Fibroblast of peridontal ligament (primary cell): ENCODE results near the gene ONECUT3.
"Not testable (repeated sequence)": the region's sequence is repeated elsewhere in the genome, so short reads cannot be mapped to it uniquely, and the experiment has no call there.

Experiments used
- DNase-seq: peaks from one replicate; pipeline ENCODE4 v3.0.0-alpha.2; 2010; ENCODE audit errors: extremely low read depth

Gene ONECUT3

GRCh38 chr19:1755467-1756171 is 2.3 kb downstream of the ONECUT3 start:
- no peak for DNase-seq

GRCh38 chr19:1756264-1756663 is 3.0 kb downstream of the ONECUT3 start:
- DNase-seq, result no peak

DNA sequence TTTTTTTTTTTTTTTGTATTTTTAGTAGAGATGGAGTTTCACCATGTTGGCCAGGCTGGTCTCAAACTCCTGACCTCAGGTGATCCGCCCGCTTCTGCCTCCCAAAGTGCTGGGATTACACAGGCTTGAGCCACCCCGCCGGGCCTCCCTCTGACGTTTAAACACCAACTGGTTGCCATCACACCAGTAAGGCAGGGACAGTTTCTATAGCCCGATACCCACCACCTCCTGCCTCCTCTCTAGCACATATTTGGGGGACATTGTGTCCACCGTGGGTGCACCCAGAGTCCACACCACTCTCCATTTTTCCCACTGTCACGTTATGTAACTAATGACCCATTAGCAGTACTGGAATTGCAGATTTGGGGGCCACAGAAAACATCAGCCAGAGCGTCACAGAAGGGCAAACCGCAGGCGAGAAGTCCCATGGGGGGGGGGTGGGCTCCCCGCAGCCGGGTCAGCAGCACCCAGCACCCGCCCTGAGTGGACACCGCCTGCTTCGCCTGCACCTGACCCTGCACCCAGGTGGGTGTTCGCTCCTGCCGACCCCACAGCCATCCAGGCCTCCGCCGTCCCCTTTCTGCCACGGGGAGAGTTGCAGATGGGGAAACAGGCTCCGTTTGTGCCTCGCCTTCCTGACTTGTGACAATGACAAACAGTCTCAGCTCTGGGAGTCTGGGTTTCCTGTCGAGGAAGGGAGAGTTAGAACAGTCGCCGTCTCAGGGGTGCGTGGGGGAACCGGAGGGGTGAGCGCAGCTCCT is 3.6 kb downstream of the ONECUT3 start:
- DNase-seq, result no peak

DNA sequence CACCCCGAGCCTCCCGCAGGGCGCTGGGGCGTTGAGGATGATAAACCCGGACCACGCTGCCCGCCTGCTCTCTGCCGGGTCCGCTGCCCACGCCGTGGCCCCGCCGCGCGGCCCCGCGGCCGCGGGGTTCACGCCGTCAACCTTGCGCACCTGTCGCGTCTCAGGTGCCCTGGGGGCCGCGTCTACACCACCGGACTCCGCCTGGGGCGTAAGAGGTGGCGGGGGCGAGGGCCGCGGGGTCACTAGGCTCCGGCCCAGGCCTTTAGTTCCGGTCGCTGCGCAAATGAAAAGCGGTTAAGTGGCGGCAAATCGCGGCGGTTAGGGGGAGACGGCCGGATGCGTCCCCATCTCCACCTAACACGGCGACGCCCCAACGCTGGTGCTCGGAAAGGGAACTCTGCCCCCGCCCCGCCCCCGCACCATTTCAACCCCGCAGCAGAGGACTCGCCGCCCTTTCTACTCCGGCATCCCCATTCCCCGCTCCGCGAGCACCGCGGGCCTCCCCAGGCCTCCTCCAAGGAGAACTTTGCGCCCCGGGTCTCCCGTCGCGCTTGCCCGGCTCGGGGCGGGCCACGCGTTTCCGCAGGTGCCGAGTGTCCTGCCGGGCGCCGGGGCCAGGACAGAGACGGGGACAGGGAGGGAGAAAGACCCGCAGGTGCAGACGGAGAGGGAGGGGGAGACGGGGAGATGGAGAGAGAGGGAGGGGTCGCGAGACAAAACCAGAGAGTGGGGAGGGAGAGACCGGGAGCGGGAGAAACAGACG is 4.3 kb downstream of the ONECUT3 start:
- no peak for DNase-seq

DNA sequence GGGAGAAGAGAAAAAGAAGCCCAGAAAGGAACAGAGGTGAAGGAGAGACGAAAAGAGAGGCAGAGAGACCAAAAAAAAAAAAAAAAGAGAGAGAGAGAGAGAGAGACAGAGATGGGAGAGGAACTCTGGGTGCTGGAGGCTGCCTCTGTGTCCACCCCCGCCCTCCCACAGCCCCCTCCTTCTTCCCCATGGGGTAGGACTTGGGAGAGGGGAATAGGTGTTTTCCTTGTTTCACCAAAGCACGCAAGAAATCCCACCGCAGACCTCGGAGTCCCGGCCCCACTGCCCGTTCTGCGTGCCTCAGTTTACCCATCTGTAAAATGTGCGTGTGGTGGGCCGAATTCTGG is 4.9 kb downstream of the ONECUT3 start:
- DNase-seq, result no peak

GRCh38 chr19:1758959-1759903 is 5.9 kb downstream of the ONECUT3 start:
- no peak for DNase-seq

- DNase-seq, result no peak
Measured at GRCh38 chr19:1760020-1760419, 6.7 kb downstream of the ONECUT3 start.

DNA sequence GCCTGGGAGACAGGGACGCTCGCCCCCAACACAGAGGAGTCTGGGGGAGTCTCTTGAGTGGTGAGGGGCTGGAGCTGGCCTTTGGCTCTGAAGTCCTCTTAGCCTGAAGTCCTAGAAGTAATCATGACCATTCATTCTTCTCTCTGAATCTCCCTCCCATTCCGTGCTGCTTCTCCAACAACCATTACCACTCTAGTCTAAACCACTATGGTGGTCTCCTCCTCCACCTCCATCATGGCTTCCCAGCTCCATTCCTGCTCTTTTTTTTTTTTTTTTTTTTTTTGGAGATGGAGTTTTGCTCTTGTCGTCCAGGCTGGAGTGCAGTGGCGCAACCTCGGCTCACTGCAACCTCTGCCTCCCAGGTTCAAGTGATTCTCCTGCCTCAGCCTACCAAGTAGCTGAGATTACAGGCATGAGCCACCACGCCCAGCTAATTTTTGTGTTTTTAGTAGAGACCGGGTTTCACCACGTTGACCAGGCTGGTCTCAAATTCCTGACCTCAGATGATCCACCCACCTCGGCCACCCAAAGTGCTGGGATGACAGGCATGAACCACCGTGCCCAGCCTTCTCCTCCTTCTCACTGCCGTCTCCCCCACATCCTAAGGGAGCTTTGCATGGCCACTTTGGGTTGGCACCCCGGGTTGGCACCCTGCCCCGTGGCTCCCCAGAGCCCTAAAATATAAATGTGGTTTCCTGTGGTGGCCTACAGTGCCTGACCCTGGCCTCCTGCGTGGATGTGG is 7.7 kb downstream of the ONECUT3 start:
- not testable (repeated sequence) for DNase-seq

DNA sequence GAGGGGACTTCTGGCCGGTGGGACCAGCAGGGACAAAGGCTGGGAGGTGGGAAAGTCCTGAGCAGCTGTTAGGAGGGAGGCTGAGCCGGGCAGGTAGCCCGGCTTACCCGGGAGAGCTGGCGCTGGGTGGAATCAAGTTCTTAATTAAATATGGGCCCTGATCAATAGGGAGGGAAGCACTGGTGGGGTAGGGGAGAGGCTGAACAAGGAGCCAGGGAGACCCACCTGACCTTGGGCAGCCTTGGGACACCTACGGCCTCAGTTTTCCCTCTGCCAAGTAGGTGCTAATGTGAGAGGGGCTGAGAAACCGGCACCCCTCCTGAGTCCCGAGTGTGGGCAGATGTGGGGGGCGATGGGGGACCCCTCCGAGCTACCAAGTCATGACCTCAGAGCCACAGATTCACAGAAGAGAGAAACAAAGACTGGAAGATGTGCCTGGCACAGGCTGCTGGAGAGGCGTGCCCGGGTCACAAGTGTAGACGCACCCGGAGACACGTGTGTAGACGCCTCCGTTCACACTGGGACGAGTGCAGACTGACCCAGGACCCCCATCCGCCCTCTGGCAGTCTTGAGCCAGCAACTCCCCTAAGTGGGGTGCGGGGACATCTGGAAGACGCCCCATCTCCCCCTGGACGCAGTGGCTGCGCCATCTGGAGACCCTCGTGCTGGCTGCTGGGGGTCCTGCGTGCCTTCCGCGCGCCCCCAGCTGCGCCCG is 8.4 kb downstream of the ONECUT3 start:
- no peak for DNase-seq

DNA sequence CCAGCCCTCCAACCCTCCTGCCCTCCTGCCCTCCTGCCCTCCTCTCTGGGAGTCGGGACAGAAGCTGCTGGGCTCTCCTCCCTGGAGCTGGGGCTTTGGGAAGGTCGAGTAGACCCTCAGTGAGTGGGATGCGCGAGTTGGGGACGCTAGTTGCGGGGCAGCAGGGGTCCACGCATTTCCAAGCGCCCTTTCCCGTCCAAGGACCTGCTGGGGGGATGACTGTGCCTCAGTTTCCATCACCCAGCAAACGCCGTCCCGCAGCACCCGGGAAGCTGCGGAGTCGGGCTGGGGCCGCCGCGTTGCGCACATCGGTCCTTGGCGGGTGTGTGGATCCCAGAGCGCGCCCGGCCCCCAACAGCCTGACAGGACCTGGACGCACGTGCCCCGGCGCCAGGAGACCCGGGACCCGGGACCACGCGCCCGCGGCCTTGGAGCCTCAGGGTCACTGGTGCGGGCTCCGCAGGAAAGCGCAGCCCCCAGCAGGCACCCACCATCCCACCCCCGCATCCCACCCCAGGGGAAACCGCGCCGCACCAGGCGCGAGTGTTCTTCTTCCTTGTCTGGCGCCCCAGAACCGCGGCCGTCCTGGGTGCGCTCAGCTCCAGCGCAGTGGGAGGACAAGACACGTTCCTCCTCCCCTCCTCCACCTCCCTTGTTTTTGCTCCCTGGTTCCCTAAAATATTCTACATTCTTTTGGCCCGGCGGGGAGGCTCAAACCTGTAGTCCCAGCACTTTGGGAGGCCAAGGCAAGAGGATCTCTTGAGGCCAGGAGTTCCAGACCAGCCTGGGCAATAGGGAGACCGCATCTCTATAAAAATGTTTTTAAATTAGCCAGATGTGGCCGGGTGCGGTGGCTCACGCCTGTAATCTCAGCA is 9.2 kb downstream of the ONECUT3 start:
- no peak for DNase-seq

- no peak for DNase-seq
Measured at GRCh38 chr19:1763648-1764639, 10.6 kb downstream of the ONECUT3 start.

- no peak for DNase-seq
Measured at GRCh38 chr19:1764729-1765128, 11.4 kb downstream of the ONECUT3 start.

DNA sequence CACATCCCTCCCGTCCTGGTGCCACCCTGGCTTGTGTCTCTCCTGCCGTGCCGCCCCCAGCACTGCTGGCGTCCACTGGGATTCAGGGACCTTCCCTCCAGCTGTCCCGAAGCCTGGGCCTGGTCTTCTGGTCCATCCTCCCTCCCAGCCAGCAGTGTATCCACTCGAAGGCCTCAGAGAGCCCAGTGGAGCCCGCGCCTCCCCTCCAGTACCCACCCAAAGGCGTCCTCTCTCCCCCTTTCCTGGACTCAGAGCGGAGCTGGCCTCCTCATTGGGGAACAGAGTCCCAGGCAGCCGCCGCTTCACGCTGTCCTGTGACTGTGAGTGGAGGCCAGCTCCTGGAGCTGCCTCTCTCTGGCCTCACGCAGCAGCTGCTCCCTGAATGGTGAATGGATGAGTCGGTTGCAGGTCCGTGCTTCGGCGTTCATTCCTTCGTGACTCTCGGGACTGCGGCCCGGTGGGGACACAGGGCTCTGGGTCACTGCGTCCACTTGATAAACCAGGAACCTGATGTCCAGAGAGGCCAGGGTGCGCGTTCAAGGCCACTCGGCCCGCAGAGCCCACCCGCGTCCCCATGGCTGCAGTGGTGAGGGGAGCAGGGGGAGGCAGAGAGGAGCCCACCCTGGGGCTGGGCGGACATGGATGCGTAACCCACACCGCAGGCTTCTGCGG is 12.1 kb downstream of the ONECUT3 start:
- DNase-seq, result no peak

DNA sequence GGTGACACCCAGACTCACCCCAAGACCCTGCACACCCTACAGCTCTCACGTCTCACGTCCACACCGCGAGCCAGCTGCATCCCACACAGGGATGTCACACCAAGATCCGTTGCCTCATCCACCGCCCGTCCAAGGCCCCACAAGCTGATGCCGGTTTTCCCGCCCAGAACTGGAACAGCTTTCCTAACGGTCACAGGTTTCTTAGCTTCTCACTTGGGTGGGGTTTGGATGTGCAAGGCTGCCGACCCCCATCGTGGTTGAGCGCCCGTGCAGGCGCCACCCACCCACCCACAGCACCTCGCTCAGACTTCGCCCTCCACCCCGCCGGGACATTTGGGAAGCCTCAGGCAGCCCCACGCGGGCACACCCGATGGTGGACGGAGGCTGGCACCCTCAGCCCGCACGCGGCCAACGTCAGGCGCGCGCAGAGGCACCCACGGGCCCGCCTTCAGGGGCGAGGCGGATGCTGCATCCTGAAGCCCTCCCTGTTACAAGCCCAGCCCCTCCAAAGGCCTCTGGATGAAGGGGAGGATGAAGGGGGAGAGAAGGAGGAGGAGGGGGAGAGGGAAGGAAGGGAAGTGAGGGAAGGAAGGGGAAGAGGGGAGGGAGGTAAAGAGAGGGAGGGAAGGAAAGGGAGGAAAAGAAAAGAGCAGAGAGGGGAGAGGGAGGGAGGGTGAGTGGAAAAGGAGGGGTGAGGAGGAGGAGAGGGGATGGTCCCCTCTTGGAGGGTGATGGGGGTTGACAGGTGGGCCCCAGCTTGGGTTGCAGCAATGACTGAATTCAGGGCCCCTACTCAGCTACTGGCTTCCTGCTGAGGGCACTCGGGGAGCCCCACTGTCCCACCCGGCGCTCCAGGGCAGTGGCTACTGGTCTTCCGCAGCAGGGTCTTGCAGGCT is 12.8 kb downstream of the ONECUT3 start:
- no peak for DNase-seq

DNA sequence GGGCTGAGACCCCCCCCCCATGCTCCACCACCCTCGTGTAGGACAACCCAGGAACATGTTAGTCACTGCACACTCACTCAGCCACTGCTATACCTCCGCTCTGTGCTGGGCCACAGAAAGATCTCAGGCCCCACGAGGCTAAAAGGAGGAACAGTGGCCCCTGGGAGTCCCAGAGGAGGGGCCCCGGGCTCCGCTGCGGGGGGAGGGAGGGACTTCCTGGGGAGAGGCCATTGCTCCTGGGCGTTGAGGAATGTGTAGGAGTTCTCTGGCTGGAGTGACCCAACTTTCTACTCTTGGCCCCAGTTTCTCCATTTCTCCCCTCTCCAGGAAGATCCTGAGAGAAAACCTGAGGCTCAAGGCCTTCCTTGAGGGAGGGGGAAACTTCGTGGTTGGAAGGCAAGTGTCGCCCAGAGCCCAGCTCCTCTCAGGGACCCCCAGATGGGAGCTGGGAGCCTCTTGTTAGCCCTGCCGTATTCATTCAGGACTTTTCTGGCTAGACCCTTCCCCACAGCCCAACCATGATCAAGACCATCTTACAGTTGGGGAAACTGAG is 13.6 kb downstream of the ONECUT3 start:
- no peak for DNase-seq

GRCh38 chr19:1767464-1767933 is 14.2 kb downstream of the ONECUT3 start:
- DNase-seq, result no peak
